Measurements from ENCODE around the gene PTPN7.

DNA sequence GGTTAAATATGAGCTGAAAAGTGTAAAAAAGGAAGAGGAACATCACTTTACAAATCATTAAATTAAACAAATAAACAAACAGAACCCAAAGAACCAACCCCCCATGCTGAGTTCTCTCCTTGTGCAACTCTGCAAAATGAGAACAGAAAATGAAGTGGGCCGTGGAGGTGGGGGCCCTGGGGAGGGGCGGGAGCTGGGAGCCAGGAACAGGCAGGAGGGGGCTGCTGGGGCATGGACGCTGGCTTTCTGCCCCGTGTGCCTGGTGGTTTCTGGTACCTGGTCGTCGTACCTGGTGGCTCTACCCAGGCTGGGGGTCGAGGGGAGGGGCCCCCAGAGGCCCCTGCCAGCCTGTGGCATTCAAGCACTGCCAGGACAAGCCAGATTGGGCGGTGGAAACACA is 26.9 kb downstream of the PTPN7 start:
- TF ChIP-seq YY1 (IDR thresholded peaks at IDR 0.05; ENCODE audit: insufficient read depth, insufficient read length) (no peak), ZNF274 (IDR thresholded peaks at IDR 0.05; ENCODE audit: low read depth, low read length) (no peak)

Measured in NT2/D1 (cell line).